Testis (tissue), 2 donors: ENCODE data around the gene FAM193A.
"Not testable (repeated sequence)": the region's sequence is repeated elsewhere in the genome, so short reads cannot be mapped to it uniquely, and the experiment has no call there.

ENCODE experiments used
- POLR2A ChIP-seq: fragments of 450-650 bp; IDR thresholded peaks from one replicate; pipeline ENCODE4 v1.6.1; 2017; ENCODE audit warnings: antibody characterized with exemption, mild to moderate bottlenecking, moderate library complexity
- TF ChIP-seq, protein P1 (sequence below), 3 experiments: fragments of 450-650 bp in 2 of 3; fragments of 200-600 bp in 1 of 3; sonication (generic) in 1 of 3; IDR thresholded peaks; one replicate each; pipeline ENCODE4 v1.5.1; 2016 to 2019; ENCODE audit warnings: antibody characterized with exemption in 3 of 3, mild to moderate bottlenecking in 2 of 3, moderate library complexity in 1 of 3

DNA sequence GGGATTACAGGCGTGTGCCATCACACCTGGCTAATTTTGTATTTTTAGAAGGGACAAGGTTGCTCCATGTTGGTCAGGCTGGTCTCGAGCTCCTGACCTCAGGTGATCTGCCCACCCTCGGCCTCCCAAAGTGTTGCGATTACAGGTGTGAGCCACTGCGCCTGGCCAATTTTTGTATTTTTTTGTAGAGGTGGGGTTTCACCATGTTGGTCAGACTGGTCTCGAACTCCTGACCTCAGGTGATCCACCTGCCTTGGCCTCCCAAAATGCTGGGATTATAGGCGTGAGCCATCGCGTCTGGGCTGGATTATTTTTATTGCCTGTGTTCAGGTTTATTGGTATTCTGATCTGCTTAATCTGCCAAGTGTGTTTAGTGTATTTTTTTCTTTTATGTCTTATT lies 82.3 kb downstream of the FAM193A start:
- TF ChIP-seq POLR2A, result not testable (repeated sequence)
- TF ChIP-seq, protein P1, sequence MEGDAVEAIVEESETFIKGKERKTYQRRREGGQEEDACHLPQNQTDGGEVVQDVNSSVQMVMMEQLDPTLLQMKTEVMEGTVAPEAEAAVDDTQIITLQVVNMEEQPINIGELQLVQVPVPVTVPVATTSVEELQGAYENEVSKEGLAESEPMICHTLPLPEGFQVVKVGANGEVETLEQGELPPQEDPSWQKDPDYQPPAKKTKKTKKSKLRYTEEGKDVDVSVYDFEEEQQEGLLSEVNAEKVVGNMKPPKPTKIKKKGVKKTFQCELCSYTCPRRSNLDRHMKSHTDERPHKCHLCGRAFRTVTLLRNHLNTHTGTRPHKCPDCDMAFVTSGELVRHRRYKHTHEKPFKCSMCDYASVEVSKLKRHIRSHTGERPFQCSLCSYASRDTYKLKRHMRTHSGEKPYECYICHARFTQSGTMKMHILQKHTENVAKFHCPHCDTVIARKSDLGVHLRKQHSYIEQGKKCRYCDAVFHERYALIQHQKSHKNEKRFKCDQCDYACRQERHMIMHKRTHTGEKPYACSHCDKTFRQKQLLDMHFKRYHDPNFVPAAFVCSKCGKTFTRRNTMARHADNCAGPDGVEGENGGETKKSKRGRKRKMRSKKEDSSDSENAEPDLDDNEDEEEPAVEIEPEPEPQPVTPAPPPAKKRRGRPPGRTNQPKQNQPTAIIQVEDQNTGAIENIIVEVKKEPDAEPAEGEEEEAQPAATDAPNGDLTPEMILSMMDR (IDR thresholded peaks at IDR 0.05), result not testable (repeated sequence)
